HG02884 (cell line): ENCODE results near the gene DAB2IP.

Source experiments
- ATAC-seq: cut with Tn5 transposase; IDR thresholded peaks from one replicate; pipeline ENCODE4 v1.9.1; 2021; ENCODE audit warnings: mild to moderate bottlenecking, moderate library complexity; ENCODE audit not compliant: unreplicated experiment

DAB2IP gene

DNA sequence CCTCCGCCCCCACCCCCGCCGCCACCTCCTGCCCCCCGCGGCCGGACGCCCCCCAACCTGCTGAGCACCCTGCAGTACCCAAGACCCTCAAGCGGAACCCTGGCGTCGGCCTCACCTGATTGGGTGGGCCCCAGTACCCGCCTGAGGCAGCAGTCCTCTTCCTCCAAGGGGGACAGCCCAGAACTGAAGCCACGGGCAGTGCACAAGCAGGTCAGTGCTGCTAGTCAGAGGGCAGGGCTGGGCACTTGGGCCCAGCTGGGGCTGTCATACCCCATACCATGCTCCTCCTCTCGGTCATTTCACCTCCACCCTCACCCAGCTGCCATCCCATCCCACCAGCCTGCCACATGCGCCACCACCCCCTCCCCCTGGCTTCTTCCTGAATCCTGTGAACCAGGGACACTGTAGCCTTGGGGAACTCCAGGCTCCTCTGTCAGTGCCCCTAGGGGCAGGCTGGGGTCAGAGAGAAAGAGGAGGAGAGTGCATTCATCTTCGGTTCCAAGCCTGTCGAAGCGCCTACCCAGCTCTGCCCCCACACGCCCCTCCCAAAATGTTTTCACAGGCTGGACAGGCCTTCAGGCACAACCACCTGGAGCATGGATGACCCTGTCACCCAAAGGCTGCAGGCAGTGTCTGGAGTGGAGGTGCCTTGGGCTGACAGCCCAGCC lies 122.0 kb downstream of the DAB2IP start:
- no peak for ATAC-seq

DNA sequence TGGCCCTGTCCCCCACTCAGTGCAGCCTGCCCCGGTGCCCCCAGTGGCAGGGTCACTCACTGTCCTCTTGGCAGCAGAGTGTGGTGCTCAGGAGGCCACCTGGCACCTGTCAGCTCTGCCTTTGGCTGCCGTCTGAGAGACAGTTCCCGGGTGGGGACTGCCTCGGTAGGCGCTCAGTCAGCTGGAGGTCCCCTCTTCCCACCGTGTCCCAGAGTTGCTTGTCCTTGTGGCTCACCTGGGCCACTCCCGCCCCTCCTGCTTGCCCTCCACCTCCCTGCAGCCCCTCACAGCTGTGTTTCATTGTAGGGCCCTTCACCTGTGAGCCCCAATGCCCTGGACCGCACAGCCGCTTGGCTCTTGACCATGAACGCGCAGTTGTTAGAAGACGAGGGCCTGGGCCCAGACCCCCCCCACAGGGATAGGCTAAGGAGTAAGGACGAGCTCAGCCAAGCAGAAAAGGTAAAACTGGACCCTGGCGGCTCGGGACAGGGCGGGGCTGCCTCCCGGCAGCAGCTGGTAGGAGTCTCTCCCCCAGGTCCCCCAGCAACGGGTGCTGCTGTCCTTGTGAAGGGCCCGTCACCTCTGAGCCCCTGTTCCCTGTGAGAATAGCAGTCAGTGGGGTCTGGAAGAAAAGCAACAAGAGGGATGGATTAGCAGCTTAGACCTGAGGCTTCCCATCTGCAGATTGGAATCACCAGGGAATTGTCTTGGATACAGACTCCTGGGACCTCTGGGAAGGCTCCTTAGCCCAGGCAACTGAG lies 122.7 kb downstream of the DAB2IP start:
- ATAC-seq: no peak

DNA sequence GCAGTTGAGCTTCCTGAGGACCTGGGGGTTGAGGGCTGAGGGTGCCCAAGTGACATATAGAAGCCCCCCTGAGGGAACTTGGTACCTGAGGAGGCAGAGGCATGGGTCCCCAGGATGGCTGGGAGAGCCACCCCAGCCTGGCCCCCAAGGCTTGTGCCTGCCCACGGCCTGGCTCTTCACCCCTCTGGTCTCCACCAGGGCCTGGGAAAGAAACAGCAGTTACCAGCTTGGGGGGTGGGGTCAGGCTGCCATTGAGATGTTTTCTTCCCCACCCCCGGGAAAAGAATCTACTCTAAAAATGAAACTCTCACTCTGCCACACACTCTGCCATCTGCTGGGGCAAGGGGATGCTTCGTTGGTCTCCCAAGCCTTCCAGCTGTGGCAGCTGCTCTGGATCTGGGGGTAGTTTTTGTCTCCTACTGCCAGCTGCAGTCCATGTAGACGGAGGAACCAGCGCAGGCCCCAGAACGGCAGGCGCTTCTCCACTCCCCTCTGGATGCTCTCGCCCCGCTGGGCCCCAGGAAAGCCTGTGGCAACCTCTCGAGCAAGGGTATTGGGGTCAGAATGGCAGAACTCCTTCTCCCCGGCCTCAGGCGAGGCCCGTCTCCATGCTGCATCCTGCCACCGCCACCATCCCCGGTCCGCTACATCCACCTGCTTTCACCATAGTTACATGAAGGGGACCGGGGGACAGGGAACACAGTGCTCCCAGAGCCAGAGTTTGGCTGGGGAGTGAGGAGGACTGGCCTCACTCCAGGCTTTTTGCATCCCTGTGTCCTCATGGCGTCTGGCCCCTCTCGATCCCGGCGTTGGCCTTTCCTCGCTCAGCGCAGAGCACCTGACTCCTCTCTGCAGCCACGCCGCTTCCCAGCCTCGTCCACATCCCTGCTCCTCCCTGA lies 123.5 kb downstream of the DAB2IP start:
- ATAC-seq: no peak

DNA sequence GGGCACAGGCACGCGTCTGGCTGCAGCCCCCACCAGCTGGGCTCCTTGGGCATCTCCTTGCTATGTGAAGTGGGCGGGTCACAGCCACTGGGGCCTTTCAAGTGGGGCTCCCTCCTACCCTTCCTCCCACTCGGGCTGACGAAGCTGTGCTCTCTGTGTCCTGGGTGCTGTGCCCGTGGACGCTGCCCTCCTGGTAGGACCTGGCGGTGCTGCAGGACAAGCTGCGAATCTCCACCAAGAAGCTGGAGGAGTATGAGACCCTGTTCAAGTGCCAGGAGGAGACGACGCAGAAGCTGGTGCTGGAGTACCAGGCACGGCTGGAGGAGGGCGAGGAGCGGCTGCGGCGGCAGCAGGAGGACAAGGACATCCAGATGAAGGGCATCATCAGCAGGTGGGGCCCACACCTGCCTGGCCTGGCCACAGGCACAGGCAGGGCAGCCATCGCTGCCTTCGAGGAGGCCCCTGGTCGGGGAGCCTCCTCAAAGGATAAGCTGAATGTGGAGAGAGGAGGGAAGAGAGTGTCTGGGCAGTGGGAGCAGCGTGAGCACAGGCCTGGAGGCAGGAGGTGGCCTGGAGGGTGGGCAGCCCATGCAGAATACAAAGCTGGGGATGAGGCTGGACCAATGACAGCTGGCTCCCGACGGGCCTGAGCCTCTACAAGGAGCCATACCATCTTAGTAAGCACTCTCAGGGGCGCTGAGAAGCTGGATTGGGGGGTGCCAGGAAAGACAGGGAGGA lies 124.7 kb downstream of the DAB2IP start:
- no peak for ATAC-seq

DNA sequence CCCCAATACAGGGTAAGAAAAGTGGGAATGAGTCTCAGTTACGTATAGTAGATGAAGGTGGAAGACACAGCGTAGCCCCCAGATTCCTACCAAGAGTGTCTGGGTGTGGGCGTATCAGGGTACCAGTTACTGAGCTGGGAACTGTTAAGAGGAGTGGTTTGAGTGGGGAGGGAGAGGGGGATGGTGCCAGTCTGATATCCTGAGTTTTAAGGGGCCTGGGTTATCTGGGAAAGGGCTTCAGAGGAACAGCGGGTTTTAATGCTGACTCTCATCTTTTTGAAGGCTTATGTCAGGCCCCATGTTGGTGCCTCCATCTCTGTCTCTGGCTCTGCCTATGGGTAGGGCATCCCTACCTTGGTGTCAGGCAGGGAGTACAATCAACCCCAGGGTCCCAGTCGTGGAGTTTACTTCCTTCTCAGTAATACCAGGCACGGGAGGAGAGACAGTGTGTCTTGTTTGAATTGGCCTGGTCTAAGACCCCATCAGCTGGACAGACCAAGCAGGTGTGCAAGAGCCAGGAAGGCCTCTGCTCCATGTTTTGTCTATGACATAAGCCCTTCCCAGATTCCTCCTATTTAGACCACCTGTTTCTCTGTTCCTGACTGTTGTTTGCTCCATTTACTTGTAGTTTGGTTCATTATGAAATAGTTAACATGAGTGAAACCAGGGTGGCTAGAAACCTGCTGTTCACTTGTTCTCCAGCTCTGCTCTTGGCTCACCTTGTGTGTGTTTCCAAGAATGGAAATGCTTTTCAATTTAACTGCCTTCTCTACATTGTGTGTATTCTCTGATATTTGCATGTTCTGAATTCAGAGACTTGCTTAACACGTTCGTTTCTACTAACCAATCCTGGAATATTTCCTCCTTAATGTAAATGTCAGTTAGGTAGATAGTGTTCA lies 125.6 kb downstream of the DAB2IP start:
- ATAC-seq: no peak

DNA sequence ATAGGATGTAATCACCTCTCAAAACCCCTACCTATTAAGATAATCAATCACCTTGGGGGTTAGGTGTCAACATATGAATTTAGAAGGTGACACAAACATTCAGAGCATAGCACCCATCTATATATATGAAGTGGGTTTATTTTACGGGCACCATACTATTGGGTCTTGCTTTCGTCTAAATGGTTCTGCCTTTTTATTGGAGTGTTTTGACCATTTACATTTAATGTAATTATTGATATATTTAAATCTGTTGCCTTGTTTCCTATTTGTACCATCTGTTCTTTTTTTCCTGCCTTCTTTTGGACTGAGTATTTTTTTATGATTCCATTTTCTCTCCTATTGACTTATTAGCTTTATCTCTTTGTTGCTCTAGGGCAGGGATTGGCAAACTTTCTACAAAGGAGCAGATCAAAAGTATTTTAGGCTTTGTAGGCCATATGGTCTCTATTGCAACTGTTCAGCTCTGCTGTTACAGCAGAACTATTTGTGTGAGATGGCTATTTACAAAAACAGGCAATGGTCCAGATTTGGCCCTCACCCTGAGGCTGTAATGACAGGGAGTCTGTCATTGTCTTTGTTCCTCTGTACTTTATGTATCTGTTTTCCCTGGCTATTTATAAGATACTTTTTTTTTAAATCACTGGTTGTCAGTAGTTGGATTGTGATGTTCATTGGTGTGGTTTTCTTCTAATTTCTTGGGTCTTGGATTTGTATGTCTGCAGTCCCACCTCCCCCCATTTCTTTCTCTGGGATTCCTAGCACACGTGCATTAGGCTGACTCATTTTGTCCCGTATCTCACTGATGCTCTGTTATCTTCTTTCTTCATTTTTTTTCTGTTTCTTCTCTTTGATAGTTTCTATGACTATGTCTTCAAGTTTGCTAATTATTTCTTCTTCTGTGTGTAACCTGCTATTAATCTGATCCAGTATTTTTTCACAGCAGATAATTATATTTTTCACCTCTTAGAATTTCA lies 127.1 kb downstream of the DAB2IP start:
- ATAC-seq: no peak

DNA sequence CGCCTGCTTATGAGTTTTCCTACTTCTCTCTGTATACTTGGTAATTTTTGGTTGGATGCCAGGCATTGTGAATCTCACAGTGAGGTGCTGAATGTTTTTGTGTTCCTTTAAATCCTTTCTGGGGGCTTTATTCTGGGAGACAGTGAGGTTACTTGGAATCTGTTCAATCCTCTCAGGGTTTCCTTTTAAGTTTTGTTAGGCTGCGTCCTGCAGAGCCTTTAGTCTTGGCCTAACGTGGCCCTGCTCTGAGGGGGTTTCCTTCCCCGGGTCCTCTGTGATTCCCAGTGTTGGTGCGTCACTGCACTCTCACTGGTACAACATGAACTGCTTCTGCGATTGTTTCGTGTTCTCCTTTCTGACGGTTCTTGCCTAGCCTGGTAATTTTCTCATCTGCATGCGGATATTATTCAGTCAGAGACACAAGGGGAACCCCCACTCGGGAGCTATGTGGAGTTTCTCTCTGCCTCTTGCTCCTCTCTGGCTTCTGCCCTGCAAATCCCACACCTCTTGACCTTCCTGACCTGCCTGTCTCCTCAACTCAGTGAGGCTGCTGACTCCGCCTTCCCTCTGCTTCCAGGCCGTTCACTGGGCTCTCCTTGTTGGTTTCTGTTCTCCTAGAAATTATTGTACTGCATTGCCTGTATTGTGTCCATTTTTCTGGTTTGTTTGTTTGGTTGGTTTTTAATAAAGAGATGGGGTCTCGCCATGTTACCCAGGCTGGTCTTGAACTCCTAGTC lies 128.1 kb downstream of the DAB2IP start:
- no peak for ATAC-seq

DNA sequence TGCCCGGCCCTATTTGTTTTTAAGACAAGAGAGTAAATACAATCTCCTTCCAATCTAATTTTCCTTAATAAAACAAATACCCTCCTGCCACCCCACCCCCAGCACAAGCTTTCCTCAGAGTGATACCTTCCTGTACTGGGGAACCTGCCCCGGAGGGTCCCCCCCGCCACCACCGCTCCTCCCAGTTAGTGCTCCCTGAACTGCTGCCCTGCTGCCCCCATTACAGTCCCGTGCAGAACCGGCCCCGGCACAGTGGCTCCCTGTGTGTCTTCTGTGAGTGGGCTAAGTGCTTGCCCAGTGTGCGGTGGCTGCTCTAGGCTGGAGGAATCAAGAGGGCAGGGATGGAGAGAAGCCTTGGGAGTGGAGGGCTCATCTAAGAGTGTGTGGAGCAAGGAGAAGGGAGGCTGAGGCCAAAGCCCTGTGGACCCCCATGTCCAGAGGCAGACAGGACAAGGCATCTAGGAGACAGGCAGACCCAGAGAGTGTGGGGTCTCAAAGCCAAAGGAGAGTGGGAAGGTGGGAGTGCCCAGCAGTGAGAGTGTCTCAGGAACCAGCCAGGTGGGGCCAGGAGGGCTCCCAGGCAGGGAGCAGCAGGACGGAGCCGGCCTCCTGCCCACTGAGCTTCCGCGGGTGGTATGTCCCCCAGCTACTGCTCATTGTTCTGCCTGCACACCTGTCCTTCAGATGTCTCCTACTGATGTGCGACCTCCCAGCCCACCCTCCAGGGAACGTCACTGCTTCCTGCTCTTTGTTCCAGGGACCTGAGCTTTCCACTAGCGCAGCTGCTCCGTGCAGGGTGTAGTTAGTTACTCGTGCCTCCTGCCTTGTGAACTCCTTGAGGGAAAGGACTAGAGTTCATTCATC lies 129.0 kb downstream of the DAB2IP start:
- ATAC-seq: no peak

DNA sequence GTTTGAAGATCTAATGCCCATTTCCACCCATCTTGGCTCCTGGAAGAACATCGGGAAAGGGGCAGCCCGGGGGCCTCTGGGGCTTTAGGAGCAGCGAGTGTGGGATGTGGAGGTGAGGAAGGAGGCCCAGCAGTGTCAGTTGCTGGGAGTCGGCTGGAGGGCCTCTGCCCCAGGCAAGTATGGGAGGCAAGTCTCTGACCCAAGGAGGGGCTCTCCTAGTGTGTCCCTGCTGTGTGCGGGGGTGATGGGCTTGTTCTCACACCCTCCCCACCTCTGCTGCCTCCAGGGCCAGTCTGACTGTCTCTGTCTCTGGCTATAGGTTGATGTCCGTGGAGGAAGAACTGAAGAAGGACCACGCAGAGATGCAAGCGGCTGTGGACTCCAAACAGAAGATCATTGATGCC lies 129.7 kb downstream of the DAB2IP start:
- no peak for ATAC-seq

DNA sequence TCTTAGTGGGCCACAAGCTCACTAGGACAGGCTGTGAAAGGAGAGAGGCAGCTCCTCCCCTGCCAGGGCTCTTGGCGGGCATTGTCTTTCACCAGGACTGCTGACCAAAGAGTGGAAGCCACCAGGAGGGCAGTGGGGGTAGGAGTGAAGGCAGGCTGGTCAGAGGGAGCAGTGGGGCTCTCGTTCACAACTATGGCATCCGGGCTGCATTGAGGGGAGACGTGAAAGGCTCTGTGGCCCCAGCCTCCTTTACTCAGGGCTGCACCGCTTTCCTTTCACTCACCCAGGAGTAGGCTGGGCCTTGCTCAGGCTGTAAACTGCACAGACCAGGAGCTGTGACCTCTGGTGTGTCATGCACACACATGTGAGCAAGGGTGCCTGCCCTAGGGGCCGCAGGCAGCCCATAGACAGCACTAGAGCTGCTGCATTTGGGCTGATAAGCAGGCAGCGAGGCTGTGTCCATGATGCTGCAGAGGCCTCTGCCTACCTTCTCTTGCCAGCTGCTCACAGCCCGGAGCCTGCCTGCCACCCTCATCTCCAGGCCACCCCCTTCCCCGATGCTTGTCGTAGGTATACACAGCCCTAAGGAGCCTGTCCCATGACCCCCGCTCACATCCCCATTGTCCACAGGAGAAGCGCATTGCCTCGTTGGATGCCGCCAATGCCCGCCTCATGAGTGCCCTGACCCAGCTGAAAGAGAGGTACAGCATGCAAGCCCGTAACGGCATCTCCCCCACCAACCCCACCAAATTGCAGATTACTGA lies 130.4 kb downstream of the DAB2IP start:
- no peak for ATAC-seq

DNA sequence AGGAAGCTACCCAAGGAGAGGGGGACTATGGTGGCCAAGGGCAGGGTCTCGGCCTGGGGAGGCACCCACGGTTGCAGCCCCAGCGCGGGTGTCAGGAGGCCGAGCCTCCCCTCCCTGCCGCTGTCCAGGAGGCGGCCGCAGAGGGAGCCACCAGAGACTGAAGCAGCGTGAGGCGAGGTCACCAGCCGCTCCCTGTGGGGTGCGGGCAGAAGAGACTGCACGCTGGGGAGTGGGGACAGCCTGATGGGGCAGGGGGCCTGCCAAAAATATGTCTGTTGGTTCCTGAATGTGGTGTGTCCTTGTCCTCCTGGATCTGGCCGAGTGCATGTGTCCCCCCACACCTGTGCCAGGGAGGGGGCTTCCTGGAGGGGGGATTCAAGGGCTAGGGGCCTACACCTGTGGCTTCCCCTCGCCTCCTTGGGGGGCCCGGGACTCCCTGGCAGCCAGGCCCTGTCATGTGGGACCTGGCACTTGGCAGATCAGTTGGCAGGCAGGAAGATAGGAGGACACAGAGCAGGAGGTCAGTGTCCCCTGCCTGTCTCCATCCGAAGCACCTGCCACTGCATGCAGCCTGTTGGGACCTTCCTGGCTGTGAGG lies 131.2 kb downstream of the DAB2IP start:
- ATAC-seq: no peak

DNA sequence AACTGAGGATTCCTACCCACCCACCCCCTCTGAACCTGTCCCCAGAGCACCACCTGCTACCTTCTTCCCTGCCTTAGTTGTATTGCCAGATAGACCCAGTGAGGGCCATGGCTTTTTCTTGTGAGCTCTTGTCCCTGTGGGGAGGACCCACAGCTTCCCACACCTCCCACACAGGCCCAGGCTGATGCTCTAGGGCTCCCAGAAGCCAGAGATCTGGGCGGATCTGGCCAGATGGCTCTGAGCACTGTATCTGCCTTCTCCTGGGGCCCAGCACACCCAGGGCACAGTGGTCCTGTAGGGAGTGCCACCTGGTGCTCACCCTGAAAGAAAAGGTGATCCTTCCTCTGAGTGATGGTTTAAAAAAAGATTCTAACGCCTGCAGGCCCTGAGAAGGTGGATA lies 131.7 kb downstream of the DAB2IP start:
- ATAC-seq: no peak

DNA sequence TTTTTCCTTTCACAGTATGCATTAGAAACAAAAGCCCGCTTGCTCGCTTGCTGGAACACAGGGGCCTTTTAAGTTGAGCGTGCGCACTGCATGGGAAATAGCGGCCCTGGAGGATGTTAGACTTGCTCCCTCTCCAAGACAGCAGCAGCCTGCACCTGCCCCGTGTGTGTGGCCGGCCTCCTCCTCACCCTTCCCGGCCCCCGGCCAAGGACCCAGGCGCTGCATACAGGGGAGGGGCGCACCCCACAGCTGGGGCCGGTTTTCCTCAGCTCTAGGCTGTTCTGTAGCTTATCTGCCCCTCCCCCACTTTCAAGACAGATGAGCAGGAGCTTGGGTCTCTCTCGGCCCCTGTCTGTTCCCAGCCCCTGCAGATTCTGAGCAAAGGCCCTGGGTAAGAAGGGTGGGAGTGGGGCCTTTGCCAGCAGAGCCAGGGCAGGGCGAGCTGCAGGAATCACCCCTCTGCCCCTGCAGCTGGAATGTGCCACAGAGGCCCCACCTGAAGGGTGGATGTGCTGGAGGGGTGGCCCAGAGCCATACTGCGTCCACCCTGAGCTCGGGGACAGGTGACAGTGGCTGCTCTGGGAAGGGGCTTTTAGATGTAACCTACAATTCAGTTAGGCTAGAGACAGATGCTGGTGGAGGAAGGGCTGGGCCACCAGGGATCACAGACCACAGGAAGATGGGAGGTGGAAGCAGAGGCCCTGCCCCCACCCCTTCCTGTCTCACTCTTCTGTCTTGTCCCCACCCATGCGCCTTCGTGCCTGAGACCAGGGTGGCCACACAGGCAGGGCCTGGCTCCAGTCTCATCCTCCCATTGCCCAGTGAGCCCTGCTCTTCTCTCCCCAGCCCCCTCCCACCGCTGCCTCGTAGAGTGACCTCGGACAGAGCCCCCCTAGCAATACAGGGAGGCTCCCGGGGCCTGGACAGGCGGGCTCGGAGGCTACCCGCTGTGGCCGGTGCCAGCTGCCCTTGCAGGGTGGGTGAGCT lies 132.4 kb downstream of the DAB2IP start:
- ATAC-seq: no peak

DNA sequence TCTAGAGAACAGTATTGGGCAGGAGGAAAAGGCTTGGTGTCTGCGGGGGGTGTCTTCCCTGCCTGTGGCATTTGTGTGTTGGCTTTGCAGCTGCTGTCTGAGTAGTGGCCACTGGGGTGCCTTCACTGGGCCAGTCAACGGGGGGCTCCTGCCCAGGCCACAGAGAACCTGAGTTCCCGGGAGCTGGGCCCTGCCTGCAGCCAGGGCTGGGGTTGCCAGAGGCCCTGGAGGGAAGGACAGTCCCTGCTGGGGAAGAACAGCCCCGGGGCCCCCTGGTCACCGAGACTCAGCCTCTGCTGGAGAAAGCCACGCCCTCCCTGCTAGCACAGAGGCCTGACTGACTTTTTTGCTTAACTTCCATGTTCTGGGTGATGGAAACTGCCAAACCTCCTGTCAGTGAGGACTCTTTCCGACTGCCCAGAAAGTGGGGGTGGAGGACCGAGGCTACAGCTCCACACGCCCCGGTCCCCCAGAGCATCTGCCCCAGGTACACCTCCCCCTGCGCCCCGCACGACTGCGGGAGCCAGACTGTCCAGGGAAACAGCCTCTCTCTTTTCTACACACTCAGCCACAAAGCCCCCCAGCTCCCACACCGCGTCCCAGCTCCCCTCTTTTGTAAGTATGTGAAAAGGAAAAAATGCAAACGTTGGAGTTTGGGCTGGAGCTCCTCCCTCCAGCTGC lies 133.4 kb downstream of the DAB2IP start:
- no peak for ATAC-seq
